Left renal pelvis (tissue), 4 donors: ENCODE measurements around the gene FRMD7. TPM values are rescaled to one million over a fixed set of nuclear protein-coding genes. Genes with fewer than 3 reads are reported as not detected.

Experiments used
- DNase-seq, 4 donors: peaks; one replicate each; pipeline ENCODE4 v3.0.0-alpha.2; 2013; ENCODE audit warnings: low read depth in 4 of 4, low spot score in 3 of 4
- polyA plus RNA-seq, 4 donors: library from polyadenylated mRNA; unstranded; fragments of 120-200 nt; gene quantifications; one replicate each; pipeline ENCODE4 v1.2.1, GENCODE V29; 2013; ENCODE audit not compliant: insufficient read length in 4 of 4

FRMD7 gene
- polyA plus RNA-seq, 4 donors, result 0.20 to 1.4 (median 1.2) TPM

- DNase-seq, result no peak
Measured at GRCh38 chrX:132037479-132037993, 90.3 kb downstream of the FRMD7 start.

GRCh38 chrX:132034648-132035047 lies 93.2 kb downstream of the FRMD7 start:
- no peak for DNase-seq

- DNase-seq, result no peak
Measured at GRCh38 chrX:132033166-132033565, 94.7 kb downstream of the FRMD7 start.

- DNase-seq, result no peak
Measured at GRCh38 chrX:132031867-132032266, 96.0 kb downstream of the FRMD7 start.

DNA sequence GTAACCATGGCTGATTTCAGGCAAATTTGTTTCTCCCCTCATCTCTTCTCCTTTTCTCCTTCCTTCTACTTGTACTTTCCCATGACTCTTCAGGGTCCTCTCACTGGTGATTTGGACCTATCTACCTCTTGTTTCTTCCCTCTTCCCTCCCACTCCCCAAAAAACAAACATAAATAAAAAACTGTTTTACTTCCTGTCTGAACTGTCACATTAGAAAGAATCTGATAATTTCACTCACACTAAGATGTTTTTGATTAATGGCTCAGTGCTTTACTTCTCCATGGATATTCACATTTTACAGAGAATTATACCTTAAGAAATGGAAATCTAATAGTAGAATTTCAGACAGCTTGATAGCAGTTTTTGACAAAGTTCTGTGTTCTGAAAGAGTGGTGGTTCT lies 97.6 kb downstream of the FRMD7 start:
- no peak for DNase-seq

Other genes starting within 250 kb of the FRMD7 start
- gene STK26, start 104.7 kb downstream of the FRMD7 start, polyA plus RNA-seq, result 10 to 100 TPM in 2 of 4 donors, 1 to 10 TPM in 2; 9.2 to 16.0 (median 10.7) TPM
- gene RAP2C, start 91.4 kb upstream of the FRMD7 start, polyA plus RNA-seq, result 10 to 100 TPM; 42.8 to 49.7 (median 45.1) TPM